ENCODE data around the gene GJB6. TPM values are rescaled to one million over a fixed set of nuclear protein-coding genes. Genes with fewer than 3 reads are reported as not detected.

Gene GJB6
- total and polyA plus RNA-seq, 4 donors, result 0.06 to 0.08 TPM; not detected in 2

GRCh38 chr13:20222553-20222952, 9.6 kb downstream of the GJB6 start:
- Histone ChIP-seq H3K4me3 (ENCODE audit: low read depth in 1 of 3, low read length in 3 of 3) (no peak overlapping the region), H3K36me3 (ENCODE audit: control insufficient read depth in 4 of 4, insufficient read depth in 3 of 4, low read depth in 1 of 4, low read length in 3 of 4) (no peaks in the 10 kb centered on the region), H3K9ac (ENCODE audit: low read depth in 1 of 2, low read length in 2 of 2) (no peak overlapping the region), H3K9me3 (ENCODE audit: control insufficient read depth in 4 of 4, low read length in 3 of 4) (no peaks in the 10 kb centered on the region), H3K27me3 (ENCODE audit: control insufficient read depth in 4 of 4, insufficient read depth in 4 of 4, low read length in 3 of 4) (no peaks in the 10 kb centered on the region), H3K27ac (ENCODE audit: low read depth in 1 of 2, low read length in 2 of 2) (no peak overlapping the region), H3K4me1 (ENCODE audit: control insufficient read depth in 4 of 4, insufficient read depth in 4 of 4, low read length in 3 of 4) (no peaks in the 10 kb centered on the region)
- TF ChIP-seq FOXA2 (IDR thresholded peaks at IDR 0.05), result no peak
- TF ChIP-seq, protein P1, sequence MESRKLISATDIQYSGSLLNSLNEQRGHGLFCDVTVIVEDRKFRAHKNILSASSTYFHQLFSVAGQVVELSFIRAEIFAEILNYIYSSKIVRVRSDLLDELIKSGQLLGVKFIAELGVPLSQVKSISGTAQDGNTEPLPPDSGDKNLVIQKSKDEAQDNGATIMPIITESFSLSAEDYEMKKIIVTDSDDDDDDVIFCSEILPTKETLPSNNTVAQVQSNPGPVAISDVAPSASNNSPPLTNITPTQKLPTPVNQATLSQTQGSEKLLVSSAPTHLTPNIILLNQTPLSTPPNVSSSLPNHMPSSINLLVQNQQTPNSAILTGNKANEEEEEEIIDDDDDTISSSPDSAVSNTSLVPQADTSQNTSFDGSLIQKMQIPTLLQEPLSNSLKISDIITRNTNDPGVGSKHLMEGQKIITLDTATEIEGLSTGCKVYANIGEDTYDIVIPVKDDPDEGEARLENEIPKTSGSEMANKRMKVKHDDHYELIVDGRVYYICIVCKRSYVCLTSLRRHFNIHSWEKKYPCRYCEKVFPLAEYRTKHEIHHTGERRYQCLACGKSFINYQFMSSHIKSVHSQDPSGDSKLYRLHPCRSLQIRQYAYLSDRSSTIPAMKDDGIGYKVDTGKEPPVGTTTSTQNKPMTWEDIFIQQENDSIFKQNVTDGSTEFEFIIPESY (IDR thresholded peaks at IDR 0.05), result no peak
- TF ChIP-seq SP1 (IDR thresholded peaks at IDR 0.05), result no peak
- TF ChIP-seq HNF4G (IDR thresholded peaks at IDR 0.05), result no peak
- TF ChIP-seq NR2F2 (IDR thresholded peaks at IDR 0.05), result no peak
- TF ChIP-seq HNF4A (conservative IDR thresholded peaks at IDR 0.05), result no peak
- TF ChIP-seq YY1 (IDR thresholded peaks at IDR 0.05), result no peak
- TF ChIP-seq EGR1 (IDR thresholded peaks at IDR 0.05; ENCODE audit: low read depth in 2 of 2), result no peak
- TF ChIP-seq RAD21 (IDR thresholded peaks at IDR 0.05), result no peak
- no peak for TF ChIP-seq FOXA1 (IDR thresholded peaks at IDR 0.05)
- no peak for TF ChIP-seq GABPA (IDR thresholded peaks at IDR 0.05 in 1 of 2, conservative IDR thresholded peaks at IDR 0.05 in 1 of 2)
- TF ChIP-seq, protein P2, sequence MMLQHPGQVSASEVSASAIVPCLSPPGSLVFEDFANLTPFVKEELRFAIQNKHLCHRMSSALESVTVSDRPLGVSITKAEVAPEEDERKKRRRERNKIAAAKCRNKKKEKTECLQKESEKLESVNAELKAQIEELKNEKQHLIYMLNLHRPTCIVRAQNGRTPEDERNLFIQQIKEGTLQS (IDR thresholded peaks at IDR 0.05), result no peak
- TF ChIP-seq RXRA (IDR thresholded peaks at IDR 0.05), result no peak
- no peak for TF ChIP-seq MAX (IDR thresholded peaks at IDR 0.05)
- TF ChIP-seq REST (IDR thresholded peaks at IDR 0.05), result no peak
- TF ChIP-seq JUND (IDR thresholded peaks at IDR 0.05), result no peak
- TF ChIP-seq TAF1 (conservative IDR thresholded peaks at IDR 0.05), result no peak
- TF ChIP-seq, protein P3, sequence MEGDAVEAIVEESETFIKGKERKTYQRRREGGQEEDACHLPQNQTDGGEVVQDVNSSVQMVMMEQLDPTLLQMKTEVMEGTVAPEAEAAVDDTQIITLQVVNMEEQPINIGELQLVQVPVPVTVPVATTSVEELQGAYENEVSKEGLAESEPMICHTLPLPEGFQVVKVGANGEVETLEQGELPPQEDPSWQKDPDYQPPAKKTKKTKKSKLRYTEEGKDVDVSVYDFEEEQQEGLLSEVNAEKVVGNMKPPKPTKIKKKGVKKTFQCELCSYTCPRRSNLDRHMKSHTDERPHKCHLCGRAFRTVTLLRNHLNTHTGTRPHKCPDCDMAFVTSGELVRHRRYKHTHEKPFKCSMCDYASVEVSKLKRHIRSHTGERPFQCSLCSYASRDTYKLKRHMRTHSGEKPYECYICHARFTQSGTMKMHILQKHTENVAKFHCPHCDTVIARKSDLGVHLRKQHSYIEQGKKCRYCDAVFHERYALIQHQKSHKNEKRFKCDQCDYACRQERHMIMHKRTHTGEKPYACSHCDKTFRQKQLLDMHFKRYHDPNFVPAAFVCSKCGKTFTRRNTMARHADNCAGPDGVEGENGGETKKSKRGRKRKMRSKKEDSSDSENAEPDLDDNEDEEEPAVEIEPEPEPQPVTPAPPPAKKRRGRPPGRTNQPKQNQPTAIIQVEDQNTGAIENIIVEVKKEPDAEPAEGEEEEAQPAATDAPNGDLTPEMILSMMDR (IDR thresholded peaks at IDR 0.05; ENCODE audit: low read depth, low read length, missing input control), result no peak
- 82% methylated on average over 5 of the region's 5 CpGs for WGBS
- no peak for DNase-seq (ENCODE audit: low spot score)

All from liver (tissue), 9 donors.